Tibial artery (tissue), 4 donors: ENCODE data around the gene KIF5A.

Source experiments
- DNase-seq, 2 donors: peaks; one replicate each; pipeline ENCODE4 v3.0.0-alpha.2; 2019
- H3K27ac ChIP-seq, 2 donors: fragments of 200-600 bp; sonication (generic) in 1 of 2; 1 replicate in 1 of 2; 2 replicates in 1 of 2; pipeline ENCODE4 v1.5.1; 2018 to 2019; ENCODE audit warnings: mild to moderate bottlenecking in 1 of 2
- H3K27me3 ChIP-seq, 2 donors: fragments of 200-600 bp; sonication (generic) in 1 of 2; one replicate each; pipeline versions ENCODE4 v1.5.1 to v1.6.0; 2016 to 2019
- H3K36me3 ChIP-seq, 3 donors: fragments of 200-600 bp; sonication (generic) in 2 of 3; one replicate each; pipeline ENCODE4 v1.5.1; 2016 to 2019; ENCODE audit warnings: mild to moderate bottlenecking in 2 of 3
- H3K4me1 ChIP-seq, 4 donors: fragments of 200-600 bp; sonication (generic) in 2 of 4; 1 replicate in 3 of 4; 2 replicates in 1 of 4; pipeline ENCODE4 v1.5.1; 2016 to 2019
- H3K4me3 ChIP-seq, 2 donors: fragments of 200-600 bp; sonication (generic) in 1 of 2; 1 replicate in 1 of 2; 2 replicates in 1 of 2; pipeline ENCODE4 v1.5.1; 2018 to 2019; ENCODE audit warnings: mild to moderate bottlenecking in 2 of 2
- H3K9me3 ChIP-seq, 3 donors: fragments of 200-600 bp; sonication (generic) in 1 of 3; one replicate each; pipeline ENCODE4 v1.5.1; 2016 to 2019
- CTCF ChIP-seq, 2 experiments: fragments of 200-600 bp in 1 of 2; fragments of 450-650 bp in 1 of 2; IDR thresholded peaks; one replicate each; pipeline ENCODE4 v1.5.1; 2017 to 2019; ENCODE audit warnings: antibody characterized with exemption in 2 of 2, mild to moderate bottlenecking in 1 of 2, moderate library complexity in 1 of 2
- intact Hi-C: fragments of 100-400 bp; cut with DNase I; formaldehyde crosslinking; loops from one replicate; pipeline ENCODE4 v1.15.0; 2023; ENCODE audit warnings: low total_unique reads

The KIF5A gene

GRCh38 chr12:57552306-57552651, 2.4 kb downstream of the KIF5A start:
- H3K36me3 ChIP-seq = no peaks in the 10 kb centered on the region
- H3K4me1 ChIP-seq = peaks cover 0 to 12% (median 9%) of the 10 kb centered on the region in 4 donors
- TF ChIP-seq CTCF (IDR thresholded peaks at IDR 0.05) = no peak
- H3K9me3 ChIP-seq = no peaks in the 10 kb centered on the region
- no peak overlapping the region for H3K4me3 ChIP-seq
- DNase-seq = no peak
- peaks cover 0 to 29% of the 10 kb centered on the region in 2 donors for H3K27me3 ChIP-seq
- intact Hi-C loops = no loop called here
- H3K27ac ChIP-seq = no peak overlapping the region

- Histone ChIP-seq H3K4me3 (no peak overlapping the region), H3K27me3 (peaks cover 0 to 29% of the 10 kb centered on the region in 2 donors), H3K9me3 (no peaks in the 10 kb centered on the region), H3K36me3 (no peaks in the 10 kb centered on the region), H3K27ac (no peak overlapping the region), H3K4me1 (peaks cover 0 to 12% (median 9%) of the 10 kb centered on the region in 4 donors)
- TF ChIP-seq CTCF (IDR thresholded peaks at IDR 0.05) = no peak
- intact Hi-C loops = no loop called here
- DNase-seq = no peak
Observed at GRCh38 chr12:57552835-57553313, 3.0 kb downstream of the KIF5A start.

DNA sequence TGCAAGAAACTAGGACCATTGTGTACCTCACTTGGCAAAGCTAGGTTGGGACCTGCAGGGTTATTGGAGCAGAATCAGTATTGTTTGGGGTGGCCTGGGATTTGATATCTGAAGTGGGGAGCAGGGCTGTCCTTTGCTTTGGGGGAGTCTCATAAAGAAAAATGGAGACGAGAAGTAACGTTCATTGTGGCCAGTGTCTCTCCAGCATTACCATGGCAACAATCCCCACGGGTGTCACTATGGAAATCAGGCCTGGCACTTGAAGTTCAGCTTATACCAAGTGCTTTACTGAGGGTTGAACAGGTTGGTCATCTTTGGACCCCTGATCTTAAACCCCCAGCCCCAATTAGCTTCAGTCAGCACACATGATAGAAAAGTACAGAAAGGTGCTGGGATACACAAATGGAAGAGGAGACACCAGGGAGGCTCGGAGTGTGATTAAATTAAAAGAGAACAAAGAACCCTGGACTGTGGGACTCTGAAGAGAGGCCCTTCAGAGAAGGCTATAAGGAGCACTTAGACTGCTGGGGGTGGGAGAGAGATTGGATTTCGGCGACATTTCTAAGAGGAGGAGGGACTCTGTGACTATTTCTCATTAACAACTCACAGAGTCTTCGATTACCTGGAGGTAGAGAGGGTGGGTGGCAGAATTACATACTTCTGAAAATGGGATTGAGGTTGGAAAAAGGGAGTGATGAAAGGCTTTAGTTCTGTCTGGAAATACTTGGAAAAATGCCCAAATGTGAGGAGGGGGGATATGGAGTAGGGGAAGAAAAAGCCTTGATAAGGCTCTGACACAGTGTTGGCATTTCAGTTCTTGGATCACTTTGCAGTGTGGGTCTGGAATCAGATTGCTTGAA, 3.7 kb downstream of the KIF5A start:
- intact Hi-C loops = no loop called here
- Histone ChIP-seq H3K27ac (no peak overlapping the region), H3K36me3 (no peaks in the 10 kb centered on the region), H3K4me3 (no peak overlapping the region), H3K9me3 (no peaks in the 10 kb centered on the region), H3K4me1 (peaks cover 0 to 12% (median 9%) of the 10 kb centered on the region in 4 donors), H3K27me3 (peaks cover 0 to 24% of the 10 kb centered on the region in 2 donors)
- DNase-seq = no peak
- TF ChIP-seq CTCF (IDR thresholded peaks at IDR 0.05) = no peak

DNA sequence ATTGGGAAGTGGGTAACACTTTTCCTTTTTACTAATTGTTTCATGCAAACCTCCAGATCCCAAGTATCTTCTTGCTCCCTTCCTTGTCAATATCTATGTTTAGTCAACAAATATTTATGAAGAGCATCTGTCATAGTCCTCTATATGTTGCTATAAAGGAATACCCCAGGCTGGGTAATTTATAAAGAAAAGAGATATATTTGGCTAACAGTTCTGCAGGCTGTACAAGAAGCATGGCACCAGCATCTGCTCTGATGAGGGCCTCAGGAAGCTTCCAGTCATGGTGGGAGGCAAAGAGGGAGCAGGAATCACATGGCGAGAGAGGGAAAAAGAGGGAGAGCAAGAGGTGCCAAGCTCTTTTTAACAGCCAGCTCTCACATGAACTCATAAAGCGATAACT, 4.6 kb downstream of the KIF5A start:
- H3K27me3 ChIP-seq = peaks cover 0 to 15% of the 10 kb centered on the region in 2 donors
- no peak overlapping the region for H3K4me3 ChIP-seq
- H3K36me3 ChIP-seq = no peaks in the 10 kb centered on the region
- no peak for DNase-seq
- no peak overlapping the region for H3K27ac ChIP-seq
- intact Hi-C loops = no loop called here
- no peaks in the 10 kb centered on the region for H3K9me3 ChIP-seq
- TF ChIP-seq CTCF (IDR thresholded peaks at IDR 0.05) = no peak
- H3K4me1 ChIP-seq = peaks cover 0 to 9% (median 8%) of the 10 kb centered on the region in 4 donors

DNA sequence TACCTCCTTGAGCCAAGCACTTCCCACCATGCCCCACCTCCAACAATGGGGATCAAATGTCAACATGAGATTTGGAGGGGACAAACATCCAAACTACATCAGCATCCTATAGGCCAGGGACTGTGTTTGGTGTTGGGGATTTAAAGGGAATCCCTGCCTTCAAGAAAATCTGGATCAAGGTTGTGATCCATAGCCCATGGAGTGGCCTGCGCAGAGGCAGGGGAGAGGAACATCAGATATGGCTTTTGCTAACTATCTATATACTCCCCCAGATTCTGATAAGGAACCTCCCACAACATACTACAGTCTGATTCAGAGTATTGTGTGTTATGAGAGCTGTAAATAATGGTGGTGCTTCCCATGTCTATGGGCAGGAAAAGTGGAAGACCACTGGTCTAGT, 5.1 kb downstream of the KIF5A start:
- peak in 1 of 2 donors; percentile 16 for DNase-seq
- Histone ChIP-seq H3K36me3 (no peaks in the 10 kb centered on the region), H3K27me3 (peaks cover 0 to 10% of the 10 kb centered on the region in 2 donors), H3K9me3 (no peaks in the 10 kb centered on the region), H3K27ac (no peak overlapping the region), H3K4me1 (peaks cover 0 to 5% (median 4%) of the 10 kb centered on the region in 4 donors), H3K4me3 (no peak overlapping the region)
- intact Hi-C loops = no loop called here
- no peak for TF ChIP-seq CTCF (IDR thresholded peaks at IDR 0.05)
